HFFc6 (cell line): ENCODE data around the gene CD86. TPM values are rescaled to one million over a fixed set of nuclear protein-coding genes. Genes with fewer than 3 reads are reported as not detected.

Experiments used
- DNase-seq: peaks from one replicate; pipeline ENCODE4 v3.0.0-alpha.2; 2018
- H3K27ac Mint-ChIP-seq: 2 replicates; pipeline ENCODE4 v1.8.0; 2020; ENCODE audit warnings: mild to moderate bottlenecking, mixed read lengths
- H3K27me3 Mint-ChIP-seq: 2 replicates; pipeline ENCODE4 v1.8.0; 2021; ENCODE audit warnings: mild to moderate bottlenecking, moderate library complexity, mixed read lengths; ENCODE audit not compliant: insufficient read depth
- H3K36me3 Mint-ChIP-seq: 2 replicates; pipeline ENCODE4 v1.8.0; 2021; ENCODE audit warnings: low read depth, mixed read lengths
- H3K4me1 Mint-ChIP-seq: 2 replicates; pipeline ENCODE4 v1.8.0; 2020; ENCODE audit warnings: low read depth, mixed read lengths
- H3K4me3 Mint-ChIP-seq: 2 replicates; pipeline ENCODE4 v1.8.0; 2020; ENCODE audit warnings: mild to moderate bottlenecking, moderate library complexity, mixed read lengths
- H3K9me3 Mint-ChIP-seq: 2 replicates; pipeline ENCODE4 v1.8.0; 2020; ENCODE audit warnings: mild to moderate bottlenecking, mixed read lengths
- total RNA-seq, 6 experiments: library from RNA; stranded (reverse); fragmentation: NEBNext Ultra II Directional; extraction: Animal tissue kit (Norgen Biotek cat#: 25700); gene quantifications; 2 replicates in 1 of 6; 3 replicates in 5 of 6; pipeline ENCODE4 v1.2.3, GENCODE V29; 2021
- TF ChIP-seq, protein P1 (sequence below): fragments of 200-600 bp; sonication (generic); IDR thresholded peaks from 2 replicates; pipeline ENCODE4 v1.5.0; 2021; ENCODE audit warnings: antibody characterized with exemption, mild to moderate bottlenecking

Gene CD86
- total RNA-seq, 6 experiments from 2014 or later: not detected

DNA sequence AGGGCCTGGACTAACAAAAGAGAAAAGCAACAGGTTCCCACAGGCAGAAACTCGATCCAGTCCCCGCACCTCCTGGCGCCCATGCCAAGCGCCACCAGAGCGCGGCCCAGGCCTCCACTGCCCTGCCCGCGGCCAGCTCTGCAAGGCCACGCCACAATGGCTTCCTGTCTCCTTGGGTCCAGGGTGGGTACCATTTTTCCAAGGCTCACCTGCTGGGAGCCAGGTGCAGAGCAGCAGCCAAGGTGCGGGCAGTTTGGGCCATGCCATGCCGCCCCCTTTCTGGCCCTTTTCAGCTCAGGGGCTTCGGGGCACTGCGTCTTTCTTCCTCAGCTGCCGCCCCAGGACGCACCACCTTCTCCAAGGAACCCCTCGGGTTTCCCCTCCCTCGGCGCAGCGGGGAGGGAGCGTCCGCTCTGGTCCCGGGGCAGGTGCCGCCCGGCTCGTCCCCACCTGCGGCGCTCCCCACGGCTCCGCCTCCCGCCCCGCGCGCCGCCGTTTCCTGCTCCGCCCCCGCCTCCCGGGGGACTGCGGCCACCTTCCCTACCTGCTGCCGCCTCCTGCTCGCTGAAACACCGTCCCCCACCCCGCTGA is 33.3 kb upstream of the CD86 start, which contains the start of gene ILDR1:
Gene ILDR1, minus strand, starts transcription at position 437 of the 591 bp plus-strand sequence. Its CDS starts 170 bp downstream, at position 267.
- H3K27ac Mint-ChIP-seq: no peak within 1 kb of the TSS

DNA sequence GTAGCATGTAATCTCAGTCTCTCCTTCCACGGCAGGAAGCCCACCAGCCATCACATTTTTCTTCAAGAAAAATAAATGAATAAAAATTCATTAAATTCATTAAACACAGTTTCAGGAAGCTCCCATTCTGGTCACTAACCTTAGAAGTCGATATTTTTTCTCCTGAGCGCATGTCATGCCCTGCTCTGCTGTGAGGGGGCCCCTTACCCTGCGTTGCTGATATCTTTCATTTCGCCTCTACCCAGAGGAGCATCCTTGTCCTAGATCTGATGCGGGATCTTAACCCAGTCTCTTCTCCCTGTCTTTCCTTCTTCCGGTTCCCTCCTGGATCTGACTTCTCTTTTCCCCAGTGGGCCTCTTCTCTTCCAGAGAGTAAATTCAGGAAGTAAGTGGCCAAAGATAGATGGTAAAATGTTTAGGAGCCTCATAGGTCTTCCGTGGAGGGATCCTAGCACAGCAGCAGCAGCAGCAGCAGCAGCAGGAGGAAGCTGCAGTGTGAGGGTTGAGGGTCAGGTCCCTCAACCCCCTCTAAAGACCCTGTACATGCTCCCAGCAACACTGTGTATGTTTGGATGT is 31.7 kb upstream of the CD86 start:
- Mint-ChIP-seq H3K4me1 (no peaks in the 10 kb centered on the region), H3K36me3 (no peaks in the 10 kb centered on the region), H3K27ac (no peak overlapping the region), H3K9me3 (no peaks in the 10 kb centered on the region), H3K4me3 (no peak overlapping the region), H3K27me3 (peaks cover 8% of the 10 kb centered on the region)
- no peak for DNase-seq
- TF ChIP-seq, protein P1, sequence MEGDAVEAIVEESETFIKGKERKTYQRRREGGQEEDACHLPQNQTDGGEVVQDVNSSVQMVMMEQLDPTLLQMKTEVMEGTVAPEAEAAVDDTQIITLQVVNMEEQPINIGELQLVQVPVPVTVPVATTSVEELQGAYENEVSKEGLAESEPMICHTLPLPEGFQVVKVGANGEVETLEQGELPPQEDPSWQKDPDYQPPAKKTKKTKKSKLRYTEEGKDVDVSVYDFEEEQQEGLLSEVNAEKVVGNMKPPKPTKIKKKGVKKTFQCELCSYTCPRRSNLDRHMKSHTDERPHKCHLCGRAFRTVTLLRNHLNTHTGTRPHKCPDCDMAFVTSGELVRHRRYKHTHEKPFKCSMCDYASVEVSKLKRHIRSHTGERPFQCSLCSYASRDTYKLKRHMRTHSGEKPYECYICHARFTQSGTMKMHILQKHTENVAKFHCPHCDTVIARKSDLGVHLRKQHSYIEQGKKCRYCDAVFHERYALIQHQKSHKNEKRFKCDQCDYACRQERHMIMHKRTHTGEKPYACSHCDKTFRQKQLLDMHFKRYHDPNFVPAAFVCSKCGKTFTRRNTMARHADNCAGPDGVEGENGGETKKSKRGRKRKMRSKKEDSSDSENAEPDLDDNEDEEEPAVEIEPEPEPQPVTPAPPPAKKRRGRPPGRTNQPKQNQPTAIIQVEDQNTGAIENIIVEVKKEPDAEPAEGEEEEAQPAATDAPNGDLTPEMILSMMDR: no peak

More for the DNA sequence above, 33.3 kb upstream of the CD86 start, which contains the start of gene ILDR1:
- Mint-ChIP-seq H3K4me1 (no peaks in the 10 kb centered on the region), H3K4me3 (no peak within 1 kb of the TSS), H3K27me3 (peaks cover 8% of the 10 kb centered on the region), H3K36me3 (no peaks in the 10 kb centered on the region), H3K9me3 (no peaks in the 10 kb centered on the region)
- TF ChIP-seq, protein P1: no peak
- no peak for DNase-seq

DNA sequence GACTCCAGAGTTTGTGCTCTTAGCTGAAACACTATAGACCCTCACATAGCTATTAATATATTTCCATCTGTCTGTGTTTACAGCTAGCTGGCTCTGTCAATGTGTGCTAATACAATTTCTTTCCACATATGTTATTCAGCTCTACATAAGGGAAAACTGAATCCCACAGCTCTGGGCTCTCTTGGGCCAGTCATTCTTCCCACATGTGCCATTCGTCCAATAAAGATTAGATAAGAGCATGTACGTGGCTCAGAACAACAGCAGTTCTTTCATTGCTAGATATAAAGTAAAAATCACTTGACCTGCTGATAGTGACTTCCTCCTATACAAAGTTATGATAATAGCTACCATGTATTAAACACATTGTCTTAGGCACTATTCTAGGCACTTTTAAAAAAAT is 30.4 kb upstream of the CD86 start:
- no peak for DNase-seq
- TF ChIP-seq, protein P1: no peak
- Mint-ChIP-seq H3K36me3 (no peaks in the 10 kb centered on the region), H3K27me3 (peaks cover 8% of the 10 kb centered on the region), H3K27ac (no peak overlapping the region), H3K4me1 (no peaks in the 10 kb centered on the region), H3K9me3 (no peaks in the 10 kb centered on the region), H3K4me3 (no peak overlapping the region)

DNA sequence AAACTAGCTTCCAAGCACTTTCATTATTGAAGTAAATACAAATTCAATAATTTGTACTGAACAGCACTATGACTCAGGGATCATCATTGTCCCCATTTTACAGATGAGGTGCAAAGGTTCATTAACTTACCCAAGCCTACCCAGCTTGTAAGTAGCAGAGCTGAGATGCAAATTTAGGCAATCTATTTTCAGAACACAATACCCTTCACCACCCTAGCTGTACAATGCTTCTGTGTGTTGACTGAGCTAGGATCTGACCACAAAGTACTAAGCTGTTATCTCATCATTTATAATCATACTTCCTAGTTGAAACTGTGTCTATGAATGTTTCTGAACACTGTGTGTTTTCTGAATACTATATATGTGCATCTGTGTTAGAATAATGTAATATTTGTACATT is 29.9 kb upstream of the CD86 start:
- Mint-ChIP-seq H3K27me3 (peaks cover 8% of the 10 kb centered on the region), H3K4me1 (peaks cover 2% of the 10 kb centered on the region), H3K4me3 (no peak overlapping the region), H3K36me3 (no peaks in the 10 kb centered on the region), H3K9me3 (no peaks in the 10 kb centered on the region), H3K27ac (no peak overlapping the region)
- no peak for DNase-seq
- TF ChIP-seq, protein P1: no peak

DNA sequence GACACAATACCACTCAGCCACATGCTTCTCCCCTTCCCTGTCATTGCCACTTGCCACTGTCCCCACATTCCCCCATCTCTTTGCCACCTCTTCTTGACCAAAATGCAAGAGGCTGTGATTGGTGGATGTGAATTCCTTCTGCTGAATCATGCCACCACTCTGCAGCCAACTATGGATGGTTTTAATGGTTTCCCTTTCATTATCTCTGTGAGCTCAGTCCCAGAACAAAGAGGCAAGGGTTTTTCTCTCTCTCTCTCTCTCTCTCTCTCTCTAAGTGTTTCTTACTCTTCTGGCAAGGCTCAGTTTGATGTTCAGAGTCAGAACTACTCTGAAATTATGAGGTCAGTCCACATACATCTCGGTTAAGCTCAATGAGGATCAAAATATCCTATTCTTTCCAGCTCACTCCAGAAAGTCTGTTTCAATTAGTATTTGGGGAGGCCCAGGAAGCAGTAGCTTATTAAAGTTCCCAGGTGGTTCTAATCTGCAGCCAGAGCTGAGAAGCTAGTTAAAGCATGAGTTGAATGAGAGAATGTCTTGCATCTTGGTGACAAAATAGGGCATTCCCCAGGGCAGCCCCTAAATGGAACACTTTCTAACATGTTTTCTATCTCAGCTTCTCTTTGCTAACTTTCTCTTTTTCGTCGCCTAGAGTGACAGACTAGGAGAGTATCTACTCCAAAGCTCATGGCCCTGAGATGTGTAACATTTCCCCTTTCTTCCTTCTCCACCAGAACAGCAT is 24.6 kb upstream of the CD86 start:
- H3K4me1 Mint-ChIP-seq: peaks cover 11% of the 10 kb centered on the region
- TF ChIP-seq, protein P1: no peak
- H3K36me3 Mint-ChIP-seq: no peaks in the 10 kb centered on the region
- H3K9me3 Mint-ChIP-seq: peaks cover 1% of the 10 kb centered on the region
- H3K27me3 Mint-ChIP-seq: peaks cover 4% of the 10 kb centered on the region
- H3K4me3 Mint-ChIP-seq: peak overlapping the region; percentile 74
- DNase-seq: peak; percentile 33
- H3K27ac Mint-ChIP-seq: peak overlapping the region; percentile 20; the same call in 1 of the 2 replicates
